A673 (cell line): ENCODE measurements around the gene CAP2. TPM values are rescaled to one million over a fixed set of nuclear protein-coding genes. Genes with fewer than 3 reads are reported as not detected.

ENCODE experiments used
- BruUV-seq: library from RNA; stranded (reverse); fragments of 400-500 nt; replicated peaks from 2 replicates; lab custom pipeline; 2021; lab: Mats Ljungman, UMichigan
- CTCF ChIA-PET: fragments of 300-600 bp; sonication (Branson Sonifier 250); formaldehyde crosslinking; loops from one replicate; lab custom pipeline; 2022; ENCODE audit warnings: antibody characterized with exemption; lab: Charles Lee
- POLR2A ChIA-PET: fragments of 300-600 bp; sonication (Branson Sonifier 250); formaldehyde crosslinking; loops from one replicate; lab custom pipeline; 2022; ENCODE audit warnings: antibody characterized with exemption; ENCODE audit not compliant: low non-redundant PET; lab: Charles Lee
- DNase-seq: peaks from one replicate; pipeline ENCODE4 v3.0.0-alpha.2; 2015; ENCODE audit warnings: low spot score
- H3K27ac ChIP-seq: fragments of 200-600 bp; sonication (generic); 2 replicates; pipeline ENCODE4 v1.5.1; 2016; ENCODE audit warnings: mixed run types, low read depth, mild to moderate bottlenecking, mixed read lengths, antibody characterized with exemption, low read length; ENCODE audit not compliant: poor library complexity, severe bottlenecking
- H3K27me3 ChIP-seq: fragments of 200-600 bp; sonication (generic); replicated peaks from 2 replicates; pipeline ENCODE4 v1.6.1; 2017; ENCODE audit warnings: mixed run types, low read depth, mild to moderate bottlenecking, mixed read lengths, antibody characterized with exemption, low read length; ENCODE audit not compliant: insufficient read depth, poor library complexity
- H3K36me3 ChIP-seq: fragments of 200-600 bp; sonication (generic); 2 replicates; pipeline ENCODE4 v1.6.1; 2016; ENCODE audit warnings: mixed run types, mild to moderate bottlenecking, mixed read lengths, antibody characterized with exemption, low read length; ENCODE audit not compliant: insufficient read depth, poor library complexity, severe bottlenecking
- H3K4me1 ChIP-seq: fragments of 200-600 bp; sonication (generic); 2 replicates; pipeline ENCODE4 v1.6.1; 2017; ENCODE audit warnings: mixed run types, mild to moderate bottlenecking, mixed read lengths, antibody characterized with exemption, low read length; ENCODE audit not compliant: insufficient read depth, poor library complexity, severe bottlenecking
- H3K4me3 ChIP-seq: fragments of 200-600 bp; sonication (generic); 2 replicates; pipeline ENCODE4 v1.5.1; 2016; ENCODE audit warnings: low read depth, mixed run types, mild to moderate bottlenecking, mixed read lengths, low read length; ENCODE audit not compliant: poor library complexity, severe bottlenecking
- H3K9me3 ChIP-seq: fragments of 200-600 bp; sonication (generic); 2 replicates; pipeline ENCODE4 v1.6.1; 2016; ENCODE audit warnings: mixed run types, low read depth, mild to moderate bottlenecking, mixed read lengths, antibody characterized with exemption, low read length; ENCODE audit not compliant: poor library complexity, severe bottlenecking
- CTCF ChIP-seq: fragments of 300-800, 200-600 bp; sonication (generic); conservative IDR thresholded peaks from 2 replicates; pipeline ENCODE4 v1.5.1; 2017; ENCODE audit warnings: low read depth, mild to moderate bottlenecking, antibody characterized with exemption, low read length, moderate library complexity, mixed read lengths
- EZH2 ChIP-seq: fragments of 200-600 bp; sonication (generic); IDR thresholded peaks from 2 replicates; pipeline ENCODE4 v1.6.1; 2017; ENCODE audit warnings: borderline replicate concordance, low read depth, mild to moderate bottlenecking, mixed read lengths, antibody characterized with exemption, low read length; ENCODE audit not compliant: poor library complexity, severe bottlenecking
- intact Hi-C: fragments of 100-400 bp; cut with micrococcal nuclease; formaldehyde crosslinking; loops from one replicate; pipeline ENCODE4 v1.10.0; 2022; ENCODE audit not compliant: unreplicated experiment
- total RNA-seq: library from RNA; stranded (reverse); gene quantifications from 2 replicates; pipeline ENCODE4 v1.2.3, GENCODE V29; 2021

Gene CAP2
- total RNA-seq, 1 experiment from 2014 or later = 20.8 TPM

DNA sequence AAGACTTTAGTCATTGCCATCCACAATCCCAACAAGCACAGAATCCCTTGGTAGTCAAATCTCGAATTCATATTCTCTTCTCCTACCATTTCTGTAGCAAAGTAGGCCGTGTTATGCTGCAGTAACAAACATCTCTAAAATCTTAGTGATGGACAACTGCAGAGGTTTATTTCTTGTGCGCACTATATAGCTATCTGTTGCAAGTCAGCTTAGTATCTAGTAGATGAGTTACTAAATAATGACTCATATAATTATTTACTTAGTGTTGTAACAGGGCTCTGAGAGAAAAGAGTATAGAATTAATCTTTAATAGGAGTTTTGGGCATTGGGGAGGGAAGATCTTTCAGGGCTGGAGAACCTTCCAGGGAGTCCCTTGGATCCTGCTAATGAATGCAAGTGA lies 73.3 kb downstream of the CAP2 start:
- ChIA-PET CTCF (no interaction called here), POLR2A (no interaction called here)
- intact Hi-C loops = no loop called here
- Histone ChIP-seq H3K4me3 (no peak overlapping the region), H3K27ac (no peak overlapping the region), H3K36me3 (peaks cover 4% of the 10 kb centered on the region), H3K9me3 (no peaks in the 10 kb centered on the region), H3K4me1 (no peaks in the 10 kb centered on the region), H3K27me3 (no peaks in the 10 kb centered on the region)
- TF ChIP-seq CTCF (no peak), EZH2 (no peak)
- BruUV-seq = no TSS peak
- no peak for DNase-seq

- BruUV-seq = no TSS peak
- Histone ChIP-seq H3K9me3 (no peaks in the 10 kb centered on the region), H3K4me1 (peaks cover 18% of the 10 kb centered on the region), H3K36me3 (peaks cover 4% of the 10 kb centered on the region), H3K27me3 (no peaks in the 10 kb centered on the region), H3K27ac (no peak overlapping the region), H3K4me3 (no peak overlapping the region)
- DNase-seq = no peak
- ChIA-PET POLR2A (no interaction called here), CTCF (no interaction called here)
- intact Hi-C loops = no loop called here
- TF ChIP-seq EZH2 (no peak), CTCF (peak; percentile 47)
Observed at GRCh38 chr6:17469006-17469832, 75.8 kb downstream of the CAP2 start.

DNA sequence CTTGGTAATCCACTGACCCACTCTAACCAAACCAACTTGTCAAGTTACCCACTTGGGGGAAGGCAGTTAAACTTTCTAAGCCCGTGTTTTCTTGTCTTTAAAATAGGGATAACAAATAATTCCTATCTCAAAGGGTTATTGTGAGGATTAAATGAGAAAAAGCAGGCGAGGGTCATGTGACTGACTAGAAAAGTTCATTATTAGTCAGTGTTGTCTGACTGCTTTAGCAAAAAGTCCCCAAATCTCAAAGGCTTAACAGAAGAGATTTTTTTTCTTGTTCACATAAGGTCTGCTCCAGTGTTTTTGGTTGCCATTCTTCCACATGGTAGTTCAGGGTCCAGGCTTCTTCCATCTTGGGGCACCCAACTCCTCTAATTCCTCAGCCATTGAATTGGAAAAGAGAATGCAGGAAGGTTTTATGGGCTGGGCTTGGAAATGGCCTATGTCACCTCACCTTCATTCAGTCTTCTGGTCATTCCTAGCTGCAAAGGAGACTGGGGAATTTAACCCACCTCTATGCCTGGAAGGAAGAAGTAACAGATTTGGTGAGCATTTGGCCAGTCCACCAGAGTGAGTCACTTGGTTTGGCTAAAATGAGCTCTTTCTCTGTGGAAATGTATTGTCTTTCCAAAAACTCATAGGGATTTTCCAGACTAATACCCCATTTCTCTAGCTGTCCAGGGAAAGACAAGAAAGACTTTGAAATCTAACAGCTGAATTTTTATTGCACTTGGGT lies 77.0 kb downstream of the CAP2 start:
- DNase-seq = no peak
- no peak overlapping the region for H3K27ac ChIP-seq
- ChIA-PET CTCF (no interaction called here), POLR2A (no interaction called here)
- H3K4me1 ChIP-seq = peaks cover 22% of the 10 kb centered on the region
- no peaks in the 10 kb centered on the region for H3K27me3 ChIP-seq
- H3K36me3 ChIP-seq = peaks cover 4% of the 10 kb centered on the region
- BruUV-seq = no TSS peak
- intact Hi-C loops = no loop called here
- no peak for TF ChIP-seq CTCF
- TF ChIP-seq EZH2 = no peak
- no peak overlapping the region for H3K4me3 ChIP-seq
- H3K9me3 ChIP-seq = no peaks in the 10 kb centered on the region
